Choroid plexus epithelial cell (primary cell): ENCODE data around the gene SYNJ2.

Experiments used
- DNase-seq: peaks from one replicate; pipeline ENCODE4 v3.0.0-alpha.2; 2010; ENCODE audit warnings: low read depth
- H3K4me3 ChIP-seq: 2 replicates; pipeline ENCODE4 v1.5.1; 2011; ENCODE audit warnings: low read depth, mild to moderate bottlenecking, control low read depth, low read length, moderate library complexity
- TF ChIP-seq, protein P1 (sequence below): conservative IDR thresholded peaks from 2 replicates; pipeline ENCODE4 v1.5.1; 2011; ENCODE audit warnings: low read depth, mild to moderate bottlenecking, control low read depth, inconsistent platforms, low read length, moderate library complexity

Gene SYNJ2

DNA sequence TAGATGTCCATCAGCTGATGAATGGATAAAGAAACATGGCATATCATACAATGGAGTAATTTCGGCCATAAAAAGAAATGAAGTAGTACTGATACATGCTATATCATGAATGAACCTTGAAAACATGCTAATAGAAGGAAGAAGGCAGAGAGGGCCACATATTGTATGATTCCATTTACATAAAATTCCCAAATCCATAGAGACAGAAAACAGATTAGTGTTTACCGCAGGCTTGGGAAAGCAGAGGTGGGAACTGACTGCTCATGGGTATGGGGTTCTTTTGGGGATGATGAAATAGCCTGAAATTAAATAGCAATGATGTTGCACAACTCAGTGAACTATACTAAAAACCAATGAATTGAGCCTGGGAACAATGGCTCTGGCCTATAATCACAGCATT, 128.1 kb downstream of the SYNJ2 start:
- DNase-seq: no peak
- TF ChIP-seq, protein P1, sequence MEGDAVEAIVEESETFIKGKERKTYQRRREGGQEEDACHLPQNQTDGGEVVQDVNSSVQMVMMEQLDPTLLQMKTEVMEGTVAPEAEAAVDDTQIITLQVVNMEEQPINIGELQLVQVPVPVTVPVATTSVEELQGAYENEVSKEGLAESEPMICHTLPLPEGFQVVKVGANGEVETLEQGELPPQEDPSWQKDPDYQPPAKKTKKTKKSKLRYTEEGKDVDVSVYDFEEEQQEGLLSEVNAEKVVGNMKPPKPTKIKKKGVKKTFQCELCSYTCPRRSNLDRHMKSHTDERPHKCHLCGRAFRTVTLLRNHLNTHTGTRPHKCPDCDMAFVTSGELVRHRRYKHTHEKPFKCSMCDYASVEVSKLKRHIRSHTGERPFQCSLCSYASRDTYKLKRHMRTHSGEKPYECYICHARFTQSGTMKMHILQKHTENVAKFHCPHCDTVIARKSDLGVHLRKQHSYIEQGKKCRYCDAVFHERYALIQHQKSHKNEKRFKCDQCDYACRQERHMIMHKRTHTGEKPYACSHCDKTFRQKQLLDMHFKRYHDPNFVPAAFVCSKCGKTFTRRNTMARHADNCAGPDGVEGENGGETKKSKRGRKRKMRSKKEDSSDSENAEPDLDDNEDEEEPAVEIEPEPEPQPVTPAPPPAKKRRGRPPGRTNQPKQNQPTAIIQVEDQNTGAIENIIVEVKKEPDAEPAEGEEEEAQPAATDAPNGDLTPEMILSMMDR: no peak
- H3K4me3 ChIP-seq: no peak overlapping the region

DNA sequence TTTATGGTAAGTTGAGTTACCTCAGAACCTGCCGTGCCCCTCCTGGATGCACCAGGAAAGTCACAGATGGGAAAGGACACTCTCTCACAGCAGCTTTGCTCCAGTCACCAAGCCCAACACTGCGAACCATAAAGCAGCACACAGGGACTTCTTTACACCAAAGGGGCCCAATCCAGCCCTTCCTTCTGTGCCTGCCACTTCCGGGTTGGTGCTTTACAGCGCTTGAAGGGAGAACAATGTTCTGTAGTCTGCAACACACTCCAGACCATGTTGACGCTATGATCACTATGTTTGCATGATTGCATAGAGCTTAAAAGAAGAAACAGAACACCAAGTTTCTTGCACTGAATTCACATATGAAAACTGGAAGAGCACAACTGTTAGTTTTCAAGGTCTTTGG, 129.3 kb downstream of the SYNJ2 start:
- TF ChIP-seq, protein P1: no peak
- no peak overlapping the region for H3K4me3 ChIP-seq
- DNase-seq: no peak

DNA sequence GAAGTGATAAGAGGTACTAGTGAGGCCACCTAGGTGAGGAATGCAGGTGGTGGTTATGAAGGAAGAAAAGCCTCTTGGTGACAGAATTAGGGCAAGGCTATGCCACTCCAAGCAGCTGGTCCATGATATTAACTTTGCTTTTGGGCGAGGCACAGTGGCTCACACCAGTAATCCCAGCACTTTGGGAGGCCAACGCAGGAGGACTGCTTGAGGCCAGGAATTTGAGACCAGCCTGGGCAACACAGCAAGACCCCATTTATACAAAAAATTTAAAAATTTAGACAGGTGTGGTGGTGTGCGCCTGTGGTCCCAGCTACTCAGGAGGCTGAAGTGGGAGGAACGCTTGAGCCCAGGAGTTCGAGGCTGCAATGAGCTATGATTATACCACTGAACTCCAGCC, 130.3 kb downstream of the SYNJ2 start:
- no peak overlapping the region for H3K4me3 ChIP-seq
- DNase-seq: no peak
- TF ChIP-seq, protein P1: no peak

DNA sequence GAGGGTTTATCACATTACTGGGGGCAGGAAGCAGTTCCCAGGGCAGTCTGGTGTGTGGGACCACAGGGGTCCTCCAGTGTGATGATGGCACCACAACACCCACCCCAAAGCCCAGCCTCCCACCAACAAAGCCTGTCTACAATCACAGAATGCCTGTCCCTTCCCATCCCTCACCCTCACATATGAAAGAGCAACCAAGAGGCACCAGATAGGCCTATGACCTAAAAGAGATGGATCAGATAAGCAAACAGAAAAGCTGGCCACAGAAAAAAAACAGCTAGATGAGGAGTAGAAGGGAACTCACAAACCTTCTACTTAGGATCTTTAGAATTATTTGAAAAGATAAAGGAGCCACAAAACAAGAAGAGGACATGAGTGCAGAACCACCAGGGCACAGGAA, 132.1 kb downstream of the SYNJ2 start:
- no peak overlapping the region for H3K4me3 ChIP-seq
- no peak for DNase-seq
- TF ChIP-seq, protein P1: no peak

DNA sequence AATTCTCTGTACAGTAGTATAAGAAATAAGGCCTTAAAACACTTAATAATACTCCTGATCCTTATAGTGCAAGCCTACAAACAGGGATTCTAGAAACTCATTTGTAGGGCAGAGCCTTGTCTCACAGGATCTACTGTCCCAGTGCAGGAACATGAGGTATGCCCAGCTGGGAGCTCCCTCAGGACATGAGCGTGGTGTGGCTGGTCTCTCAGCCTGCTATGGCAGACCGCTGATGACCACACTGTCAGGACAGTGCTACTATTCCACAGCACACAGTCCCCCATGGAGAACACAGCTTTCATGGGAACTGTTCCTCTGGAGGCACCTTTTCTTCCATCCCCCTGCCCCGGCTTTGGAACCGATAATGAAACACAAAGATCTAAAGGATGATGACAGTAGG, 133.4 kb downstream of the SYNJ2 start:
- TF ChIP-seq, protein P1: no peak
- H3K4me3 ChIP-seq: no peak overlapping the region
- DNase-seq: no peak

DNA sequence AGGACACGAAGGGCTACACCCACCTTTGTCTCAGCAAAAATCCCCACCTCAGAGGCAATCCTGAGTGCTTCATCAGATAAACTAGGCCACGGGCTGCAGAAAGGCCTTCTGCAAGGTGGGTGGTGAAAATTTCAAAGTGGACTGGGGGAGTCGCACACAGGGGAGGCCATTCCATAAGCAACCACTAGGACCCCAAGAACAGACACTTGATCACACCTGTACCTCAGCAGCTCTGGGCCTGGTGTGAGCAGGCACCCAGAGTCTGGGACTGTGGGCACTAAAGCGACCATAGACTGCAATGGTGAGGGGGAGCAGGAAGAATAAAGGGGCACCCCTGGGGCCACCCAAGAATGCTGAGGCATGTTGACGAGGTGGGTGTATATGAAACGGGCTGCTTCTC, 133.8 kb downstream of the SYNJ2 start:
- no peak overlapping the region for H3K4me3 ChIP-seq
- DNase-seq: no peak
- TF ChIP-seq, protein P1: no peak

DNA sequence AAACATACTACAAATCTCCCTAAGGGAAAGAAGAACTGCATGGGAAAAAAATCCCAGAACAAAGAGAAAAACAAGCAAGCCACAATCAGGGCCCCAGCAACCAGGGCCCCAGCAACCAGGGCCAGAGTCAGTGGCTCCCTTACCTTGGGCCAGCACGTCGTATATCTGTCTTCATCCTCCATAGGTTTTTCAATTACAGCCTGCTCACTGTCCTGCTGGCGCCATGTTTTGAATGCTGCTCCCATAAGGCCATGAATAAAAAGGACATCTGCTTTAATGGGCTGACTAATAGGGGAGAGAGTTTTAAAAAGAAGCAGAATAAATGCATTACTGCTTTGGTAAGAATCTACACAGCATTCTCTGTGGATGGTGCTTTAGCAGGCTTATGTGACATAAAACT, 137.2 kb downstream of the SYNJ2 start:
- TF ChIP-seq, protein P1: no peak
- DNase-seq: no peak

More for the DNA sequence above, 137.2 kb downstream of the SYNJ2 start:
- no peak overlapping the region for H3K4me3 ChIP-seq
